WTC11 (cell line): ENCODE measurements around the gene RND2. TPM values are rescaled to one million over a fixed set of nuclear protein-coding genes. Genes with fewer than 3 reads are reported as not detected.

ENCODE experiments used
- ATF1 ChIP-seq: sonication (generic); formaldehyde crosslinking; IDR thresholded peaks from 2 replicates; pipeline ENCODE4 v1.8.1; 2023; ENCODE audit warnings: mild to moderate bottlenecking, moderate library complexity, missing genetic modification reagents
- CREB1 ChIP-seq: sonication (generic); formaldehyde crosslinking; IDR thresholded peaks from 2 replicates; pipeline ENCODE4 v1.8.0; 2023; ENCODE audit warnings: mild to moderate bottlenecking, missing genetic modification reagents
- ELF4 ChIP-seq: sonication (generic); formaldehyde crosslinking; IDR thresholded peaks from 2 replicates; pipeline ENCODE4 v1.8.1; 2022; ENCODE audit warnings: low read depth, mild to moderate bottlenecking, moderate library complexity, missing genetic modification reagents
- EMX1 ChIP-seq: fragments of 250-450 bp; sonication (Bioruptor Pico); IDR thresholded peaks from 2 replicates; pipeline ENCODE4 v1.8.0; 2021; ENCODE audit warnings: mild to moderate bottlenecking
- HMGA2 ChIP-seq: fragments of 250-450 bp; sonication (Bioruptor Pico); IDR thresholded peaks from 2 replicates; pipeline ENCODE4 v1.4.0; 2021; ENCODE audit warnings: mild to moderate bottlenecking, moderate library complexity
- IRF2 ChIP-seq: sonication (generic); formaldehyde crosslinking; IDR thresholded peaks from 2 replicates; pipeline ENCODE4 v1.8.0; 2022; ENCODE audit warnings: low read depth, missing genetic modification reagents, borderline replicate concordance
- JAZF1 ChIP-seq: fragments of 250-450 bp; sonication (Bioruptor Pico); IDR thresholded peaks from 2 replicates; pipeline ENCODE4 v1.9.0; 2021; ENCODE audit warnings: moderate library complexity, mild to moderate bottlenecking, inconsistent platforms
- JUN ChIP-seq: sonication (generic); formaldehyde crosslinking; IDR thresholded peaks from 2 replicates; pipeline ENCODE4 v1.8.0; 2023; ENCODE audit warnings: mild to moderate bottlenecking, missing genetic modification reagents
- KAT7 ChIP-seq: sonication (generic); formaldehyde crosslinking; IDR thresholded peaks from 2 replicates; pipeline ENCODE4 v1.8.1; 2023; ENCODE audit warnings: missing genetic modification reagents, mild to moderate bottlenecking, borderline replicate concordance
- NFYB ChIP-seq: sonication (generic); formaldehyde crosslinking; conservative IDR thresholded peaks from 2 replicates; pipeline ENCODE4 v1.8.0; 2022; ENCODE audit warnings: low read depth, missing genetic modification reagents
- RORB ChIP-seq: fragments of 250-450 bp; sonication (Bioruptor Pico); IDR thresholded peaks from 2 replicates; pipeline ENCODE4 v1.9.0; 2021; ENCODE audit warnings: mild to moderate bottlenecking
- SOX15 ChIP-seq: fragments of 250-450 bp; sonication (Bioruptor Pico); IDR thresholded peaks from 2 replicates; pipeline ENCODE4 v1.9.0; 2021; ENCODE audit warnings: mild to moderate bottlenecking
- ZBTB21 ChIP-seq: sonication (generic); formaldehyde crosslinking; IDR thresholded peaks from 2 replicates; pipeline ENCODE4 v1.8.1; 2023; ENCODE audit warnings: mild to moderate bottlenecking, missing genetic modification reagents, borderline replicate concordance
- ZNF121 ChIP-seq: sonication (generic); formaldehyde crosslinking; IDR thresholded peaks from 2 replicates; pipeline ENCODE4 v1.8.0; 2023; ENCODE audit warnings: missing genetic modification reagents
- ZNF219 ChIP-seq: sonication (generic); formaldehyde crosslinking; IDR thresholded peaks from 2 replicates; pipeline ENCODE4 v1.8.0; 2023; ENCODE audit warnings: missing genetic modification reagents, mild to moderate bottlenecking, borderline replicate concordance
- ZNF232 ChIP-seq: sonication (generic); formaldehyde crosslinking; IDR thresholded peaks from 2 replicates; pipeline ENCODE4 v1.8.0; 2022; ENCODE audit warnings: mild to moderate bottlenecking, missing genetic modification reagents
- total RNA-seq: library from RNA; stranded (reverse); gene quantifications from 3 replicates; pipeline ENCODE4 v1.2.3, GENCODE V29; 2021
- TF ChIP-seq, protein P1 (sequence below): sonication (generic); formaldehyde crosslinking; IDR thresholded peaks from 2 replicates; pipeline ENCODE4 v1.8.0; 2022; ENCODE audit warnings: missing genetic modification reagents
- TF ChIP-seq, protein P2 (sequence below): sonication (generic); formaldehyde crosslinking; IDR thresholded peaks from 2 replicates; pipeline ENCODE4 v1.8.0; 2022; ENCODE audit warnings: mild to moderate bottlenecking, missing genetic modification reagents
- TF ChIP-seq, protein P3 (sequence below): sonication (generic); formaldehyde crosslinking; IDR thresholded peaks from 2 replicates; pipeline ENCODE4 v1.8.1; 2023; ENCODE audit warnings: mild to moderate bottlenecking, missing genetic modification reagents, moderate library complexity
- TF ChIP-seq, protein P4 (sequence below): sonication (generic); formaldehyde crosslinking; IDR thresholded peaks from 2 replicates; pipeline ENCODE4 v1.8.1; 2023; ENCODE audit warnings: mild to moderate bottlenecking, moderate library complexity, missing genetic modification reagents
- TF ChIP-seq, protein P5 (sequence below): fragments of 200-600 bp; IDR thresholded peaks from 2 replicates; pipeline ENCODE4 v1.8.0; 2022; ENCODE audit warnings: antibody characterized with exemption
- TF ChIP-seq, protein P6 (sequence below): sonication (generic); formaldehyde crosslinking; IDR thresholded peaks from 2 replicates; pipeline ENCODE4 v1.8.1; 2023; ENCODE audit warnings: mild to moderate bottlenecking, missing genetic modification reagents
- TF ChIP-seq, protein P7 (sequence below): sonication (generic); formaldehyde crosslinking; conservative IDR thresholded peaks from 2 replicates; pipeline ENCODE4 v1.8.1; 2023; ENCODE audit warnings: mild to moderate bottlenecking, low read depth, missing genetic modification reagents, moderate library complexity

Gene RND2
- total RNA-seq, 1 experiment from 2014 or later: 50.2 TPM

DNA sequence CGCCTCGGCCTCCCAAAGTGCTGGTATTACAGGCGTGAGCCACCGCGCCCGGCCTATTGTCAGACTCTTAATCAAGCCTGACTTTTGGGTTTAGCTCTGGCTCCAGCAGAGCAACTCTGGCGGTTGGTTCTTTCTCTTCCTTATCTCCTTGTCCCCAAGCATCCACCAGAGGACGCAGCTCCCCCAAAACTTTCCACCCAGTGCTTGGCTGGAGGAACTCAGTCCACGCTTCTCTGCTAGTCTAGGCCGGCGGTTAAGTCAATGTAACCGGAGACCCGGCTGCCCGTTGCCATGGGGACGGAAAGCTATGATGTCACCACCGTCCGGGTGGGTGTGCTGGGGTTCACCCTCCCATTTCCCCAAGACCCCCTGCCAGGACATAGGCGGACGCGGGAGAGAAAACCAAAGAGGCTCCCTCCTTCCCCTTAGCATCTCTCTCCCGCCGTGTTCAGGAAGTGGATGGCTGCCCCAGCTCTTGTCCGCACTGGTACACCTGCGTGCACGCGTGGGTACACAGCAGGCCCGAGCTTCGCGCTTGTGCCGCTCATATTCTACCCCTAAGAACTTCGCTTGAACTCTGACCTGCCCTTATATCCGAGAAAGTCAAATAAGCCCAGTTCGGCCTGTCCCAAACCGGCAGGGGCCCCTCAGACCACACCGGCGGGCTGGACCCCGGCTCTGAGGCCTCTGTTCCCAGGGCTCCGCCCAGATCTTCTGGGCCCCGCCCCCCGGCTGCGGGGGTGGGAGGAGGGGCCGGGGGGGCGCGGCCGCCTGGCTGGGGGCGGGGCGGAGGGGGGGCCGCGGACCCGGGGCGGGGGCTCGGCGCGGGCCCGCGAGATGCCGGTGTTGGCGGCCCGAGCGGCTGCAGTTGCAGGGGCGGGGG lies at the start of gene RND2 (continued):
- TF ChIP-seq, protein P1, sequence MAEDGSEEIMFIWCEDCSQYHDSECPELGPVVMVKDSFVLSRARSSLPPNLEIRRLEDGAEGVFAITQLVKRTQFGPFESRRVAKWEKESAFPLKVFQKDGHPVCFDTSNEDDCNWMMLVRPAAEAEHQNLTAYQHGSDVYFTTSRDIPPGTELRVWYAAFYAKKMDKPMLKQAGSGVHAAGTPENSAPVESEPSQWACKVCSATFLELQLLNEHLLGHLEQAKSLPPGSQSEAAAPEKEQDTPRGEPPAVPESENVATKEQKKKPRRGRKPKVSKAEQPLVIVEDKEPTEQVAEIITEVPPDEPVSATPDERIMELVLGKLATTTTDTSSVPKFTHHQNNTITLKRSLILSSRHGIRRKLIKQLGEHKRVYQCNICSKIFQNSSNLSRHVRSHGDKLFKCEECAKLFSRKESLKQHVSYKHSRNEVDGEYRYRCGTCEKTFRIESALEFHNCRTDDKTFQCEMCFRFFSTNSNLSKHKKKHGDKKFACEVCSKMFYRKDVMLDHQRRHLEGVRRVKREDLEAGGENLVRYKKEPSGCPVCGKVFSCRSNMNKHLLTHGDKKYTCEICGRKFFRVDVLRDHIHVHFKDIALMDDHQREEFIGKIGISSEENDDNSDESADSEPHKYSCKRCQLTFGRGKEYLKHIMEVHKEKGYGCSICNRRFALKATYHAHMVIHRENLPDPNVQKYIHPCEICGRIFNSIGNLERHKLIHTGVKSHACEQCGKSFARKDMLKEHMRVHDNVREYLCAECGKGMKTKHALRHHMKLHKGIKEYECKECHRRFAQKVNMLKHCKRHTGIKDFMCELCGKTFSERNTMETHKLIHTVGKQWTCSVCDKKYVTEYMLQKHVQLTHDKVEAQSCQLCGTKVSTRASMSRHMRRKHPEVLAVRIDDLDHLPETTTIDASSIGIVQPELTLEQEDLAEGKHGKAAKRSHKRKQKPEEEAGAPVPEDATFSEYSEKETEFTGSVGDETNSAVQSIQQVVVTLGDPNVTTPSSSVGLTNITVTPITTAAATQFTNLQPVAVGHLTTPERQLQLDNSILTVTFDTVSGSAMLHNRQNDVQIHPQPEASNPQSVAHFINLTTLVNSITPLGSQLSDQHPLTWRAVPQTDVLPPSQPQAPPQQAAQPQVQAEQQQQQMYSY: no peak
- no peak for TF ChIP-seq JUN (CRISPR knock-in tag)
- no peak for TF ChIP-seq ZNF219 (CRISPR knock-in tag)
- peak; percentile 41; the same call in 1 of the 2 replicates for TF ChIP-seq ZNF232 (CRISPR knock-in tag)
- no peak for TF ChIP-seq ATF1 (CRISPR knock-in tag)
- TF ChIP-seq RORB: no peak
- TF ChIP-seq, protein P2, sequence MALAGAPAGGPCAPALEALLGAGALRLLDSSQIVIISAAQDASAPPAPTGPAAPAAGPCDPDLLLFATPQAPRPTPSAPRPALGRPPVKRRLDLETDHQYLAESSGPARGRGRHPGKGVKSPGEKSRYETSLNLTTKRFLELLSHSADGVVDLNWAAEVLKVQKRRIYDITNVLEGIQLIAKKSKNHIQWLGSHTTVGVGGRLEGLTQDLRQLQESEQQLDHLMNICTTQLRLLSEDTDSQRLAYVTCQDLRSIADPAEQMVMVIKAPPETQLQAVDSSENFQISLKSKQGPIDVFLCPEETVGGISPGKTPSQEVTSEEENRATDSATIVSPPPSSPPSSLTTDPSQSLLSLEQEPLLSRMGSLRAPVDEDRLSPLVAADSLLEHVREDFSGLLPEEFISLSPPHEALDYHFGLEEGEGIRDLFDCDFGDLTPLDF (CRISPR knock-in tag): no peak
- no peak for TF ChIP-seq NFYB (CRISPR knock-in tag)
- TF ChIP-seq IRF2 (CRISPR knock-in tag): no peak
- TF ChIP-seq CREB1: no peak
- TF ChIP-seq JAZF1: no peak
- TF ChIP-seq, protein P3, sequence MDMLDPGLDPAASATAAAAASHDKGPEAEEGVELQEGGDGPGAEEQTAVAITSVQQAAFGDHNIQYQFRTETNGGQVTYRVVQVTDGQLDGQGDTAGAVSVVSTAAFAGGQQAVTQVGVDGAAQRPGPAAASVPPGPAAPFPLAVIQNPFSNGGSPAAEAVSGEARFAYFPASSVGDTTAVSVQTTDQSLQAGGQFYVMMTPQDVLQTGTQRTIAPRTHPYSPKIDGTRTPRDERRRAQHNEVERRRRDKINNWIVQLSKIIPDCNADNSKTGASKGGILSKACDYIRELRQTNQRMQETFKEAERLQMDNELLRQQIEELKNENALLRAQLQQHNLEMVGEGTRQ: no peak
- TF ChIP-seq ELF4 (CRISPR knock-in tag): no peak
- no peak for TF ChIP-seq SOX15
- TF ChIP-seq, protein P4, sequence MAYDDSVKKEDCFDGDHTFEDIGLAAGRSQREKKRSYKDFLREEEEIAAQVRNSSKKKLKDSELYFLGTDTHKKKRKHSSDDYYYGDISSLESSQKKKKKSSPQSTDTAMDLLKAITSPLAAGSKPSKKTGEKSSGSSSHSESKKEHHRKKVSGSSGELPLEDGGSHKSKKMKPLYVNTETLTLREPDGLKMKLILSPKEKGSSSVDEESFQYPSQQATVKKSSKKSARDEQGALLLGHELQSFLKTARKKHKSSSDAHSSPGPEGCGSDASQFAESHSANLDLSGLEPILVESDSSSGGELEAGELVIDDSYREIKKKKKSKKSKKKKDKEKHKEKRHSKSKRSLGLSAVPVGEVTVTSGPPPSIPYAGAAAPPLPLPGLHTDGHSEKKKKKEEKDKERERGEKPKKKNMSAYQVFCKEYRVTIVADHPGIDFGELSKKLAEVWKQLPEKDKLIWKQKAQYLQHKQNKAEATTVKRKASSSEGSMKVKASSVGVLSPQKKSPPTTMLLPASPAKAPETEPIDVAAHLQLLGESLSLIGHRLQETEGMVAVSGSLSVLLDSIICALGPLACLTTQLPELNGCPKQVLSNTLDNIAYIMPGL: no peak; the same call in 1 of the 2 replicates
- TF ChIP-seq HMGA2 (CRISPR knock-in tag): 0 out of 2 replicates have a peak, but pooled peaks have one; percentile 14
- TF ChIP-seq EMX1 (CRISPR knock-in tag): no peak
- TF ChIP-seq, protein P5, sequence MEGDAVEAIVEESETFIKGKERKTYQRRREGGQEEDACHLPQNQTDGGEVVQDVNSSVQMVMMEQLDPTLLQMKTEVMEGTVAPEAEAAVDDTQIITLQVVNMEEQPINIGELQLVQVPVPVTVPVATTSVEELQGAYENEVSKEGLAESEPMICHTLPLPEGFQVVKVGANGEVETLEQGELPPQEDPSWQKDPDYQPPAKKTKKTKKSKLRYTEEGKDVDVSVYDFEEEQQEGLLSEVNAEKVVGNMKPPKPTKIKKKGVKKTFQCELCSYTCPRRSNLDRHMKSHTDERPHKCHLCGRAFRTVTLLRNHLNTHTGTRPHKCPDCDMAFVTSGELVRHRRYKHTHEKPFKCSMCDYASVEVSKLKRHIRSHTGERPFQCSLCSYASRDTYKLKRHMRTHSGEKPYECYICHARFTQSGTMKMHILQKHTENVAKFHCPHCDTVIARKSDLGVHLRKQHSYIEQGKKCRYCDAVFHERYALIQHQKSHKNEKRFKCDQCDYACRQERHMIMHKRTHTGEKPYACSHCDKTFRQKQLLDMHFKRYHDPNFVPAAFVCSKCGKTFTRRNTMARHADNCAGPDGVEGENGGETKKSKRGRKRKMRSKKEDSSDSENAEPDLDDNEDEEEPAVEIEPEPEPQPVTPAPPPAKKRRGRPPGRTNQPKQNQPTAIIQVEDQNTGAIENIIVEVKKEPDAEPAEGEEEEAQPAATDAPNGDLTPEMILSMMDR: no peak
- TF ChIP-seq, protein P6, sequence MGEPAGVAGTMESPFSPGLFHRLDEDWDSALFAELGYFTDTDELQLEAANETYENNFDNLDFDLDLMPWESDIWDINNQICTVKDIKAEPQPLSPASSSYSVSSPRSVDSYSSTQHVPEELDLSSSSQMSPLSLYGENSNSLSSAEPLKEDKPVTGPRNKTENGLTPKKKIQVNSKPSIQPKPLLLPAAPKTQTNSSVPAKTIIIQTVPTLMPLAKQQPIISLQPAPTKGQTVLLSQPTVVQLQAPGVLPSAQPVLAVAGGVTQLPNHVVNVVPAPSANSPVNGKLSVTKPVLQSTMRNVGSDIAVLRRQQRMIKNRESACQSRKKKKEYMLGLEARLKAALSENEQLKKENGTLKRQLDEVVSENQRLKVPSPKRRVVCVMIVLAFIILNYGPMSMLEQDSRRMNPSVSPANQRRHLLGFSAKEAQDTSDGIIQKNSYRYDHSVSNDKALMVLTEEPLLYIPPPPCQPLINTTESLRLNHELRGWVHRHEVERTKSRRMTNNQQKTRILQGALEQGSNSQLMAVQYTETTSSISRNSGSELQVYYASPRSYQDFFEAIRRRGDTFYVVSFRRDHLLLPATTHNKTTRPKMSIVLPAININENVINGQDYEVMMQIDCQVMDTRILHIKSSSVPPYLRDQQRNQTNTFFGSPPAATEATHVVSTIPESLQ (CRISPR knock-in tag): no peak
- 0 out of 2 replicates have a peak, but pooled peaks have one; percentile 33 for TF ChIP-seq KAT7
- TF ChIP-seq, protein P7, sequence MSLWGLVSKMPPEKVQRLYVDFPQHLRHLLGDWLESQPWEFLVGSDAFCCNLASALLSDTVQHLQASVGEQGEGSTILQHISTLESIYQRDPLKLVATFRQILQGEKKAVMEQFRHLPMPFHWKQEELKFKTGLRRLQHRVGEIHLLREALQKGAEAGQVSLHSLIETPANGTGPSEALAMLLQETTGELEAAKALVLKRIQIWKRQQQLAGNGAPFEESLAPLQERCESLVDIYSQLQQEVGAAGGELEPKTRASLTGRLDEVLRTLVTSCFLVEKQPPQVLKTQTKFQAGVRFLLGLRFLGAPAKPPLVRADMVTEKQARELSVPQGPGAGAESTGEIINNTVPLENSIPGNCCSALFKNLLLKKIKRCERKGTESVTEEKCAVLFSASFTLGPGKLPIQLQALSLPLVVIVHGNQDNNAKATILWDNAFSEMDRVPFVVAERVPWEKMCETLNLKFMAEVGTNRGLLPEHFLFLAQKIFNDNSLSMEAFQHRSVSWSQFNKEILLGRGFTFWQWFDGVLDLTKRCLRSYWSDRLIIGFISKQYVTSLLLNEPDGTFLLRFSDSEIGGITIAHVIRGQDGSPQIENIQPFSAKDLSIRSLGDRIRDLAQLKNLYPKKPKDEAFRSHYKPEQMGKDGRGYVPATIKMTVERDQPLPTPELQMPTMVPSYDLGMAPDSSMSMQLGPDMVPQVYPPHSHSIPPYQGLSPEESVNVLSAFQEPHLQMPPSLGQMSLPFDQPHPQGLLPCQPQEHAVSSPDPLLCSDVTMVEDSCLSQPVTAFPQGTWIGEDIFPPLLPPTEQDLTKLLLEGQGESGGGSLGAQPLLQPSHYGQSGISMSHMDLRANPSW: no peak
- TF ChIP-seq ZBTB21: no peak; the same call in 1 of the 2 replicates
- no peak for TF ChIP-seq ZNF121 (CRISPR knock-in tag)
